Astrocyte of the cerebellum (primary cell): Measurements from ENCODE around the gene SRXN1.

ENCODE experiments used
- DNase-seq: peaks from one replicate; pipeline ENCODE4 v3.0.0-alpha.2; 2011; ENCODE audit warnings: low read depth
- H3K4me3 ChIP-seq: 2 replicates; pipeline ENCODE4 v1.5.1; 2011; ENCODE audit warnings: mild to moderate bottlenecking, low read depth, low read length, moderate library complexity
- in situ Hi-C: cut with HindIII; loops from 2 replicates; pipeline ENCODE4 v1.10.0; 2017; ENCODE audit warnings: low sequenced_read_pairs
- TF ChIP-seq, protein P1 (sequence below): IDR thresholded peaks from 2 replicates; pipeline ENCODE4 v1.5.1; 2012; ENCODE audit warnings: low read length, low read depth, moderate library complexity, mild to moderate bottlenecking; ENCODE audit errors: missing control alignments

SRXN1 gene

DNA sequence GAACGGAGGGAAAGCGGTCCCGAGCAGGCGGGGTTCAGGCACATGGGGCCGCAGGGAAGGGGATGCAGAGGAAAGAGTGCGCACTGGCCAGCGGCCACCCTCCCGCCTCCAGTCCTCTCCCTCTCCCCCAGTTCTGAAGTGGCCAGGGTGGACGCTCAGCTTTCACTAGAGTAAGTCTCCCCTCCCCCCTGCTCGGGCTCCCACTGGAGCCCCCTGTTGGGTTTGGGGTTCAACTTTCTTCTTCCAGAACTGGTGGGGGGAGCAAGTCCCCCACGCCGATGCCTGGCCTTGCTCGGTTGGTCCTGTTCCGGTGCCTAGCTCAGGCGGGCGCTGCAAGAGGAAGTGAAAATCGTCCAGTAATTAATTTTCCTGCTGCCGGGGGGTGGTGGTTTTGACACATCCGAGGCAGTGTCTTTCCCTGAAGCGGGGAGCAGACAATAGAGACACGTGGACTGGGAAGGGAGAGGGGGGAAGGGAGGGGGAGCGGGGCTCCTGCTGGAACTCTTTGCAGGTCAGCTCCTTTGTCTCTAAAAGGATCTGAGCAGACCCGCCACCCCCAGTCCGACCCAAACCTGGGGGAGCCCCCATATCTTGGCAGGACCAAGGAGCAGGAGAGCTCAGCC is 23.4 kb upstream of the SRXN1 start:
- H3K4me3 ChIP-seq = no peak overlapping the region
- no peak for DNase-seq
- in situ Hi-C loops = no loop called here
- TF ChIP-seq, protein P1, sequence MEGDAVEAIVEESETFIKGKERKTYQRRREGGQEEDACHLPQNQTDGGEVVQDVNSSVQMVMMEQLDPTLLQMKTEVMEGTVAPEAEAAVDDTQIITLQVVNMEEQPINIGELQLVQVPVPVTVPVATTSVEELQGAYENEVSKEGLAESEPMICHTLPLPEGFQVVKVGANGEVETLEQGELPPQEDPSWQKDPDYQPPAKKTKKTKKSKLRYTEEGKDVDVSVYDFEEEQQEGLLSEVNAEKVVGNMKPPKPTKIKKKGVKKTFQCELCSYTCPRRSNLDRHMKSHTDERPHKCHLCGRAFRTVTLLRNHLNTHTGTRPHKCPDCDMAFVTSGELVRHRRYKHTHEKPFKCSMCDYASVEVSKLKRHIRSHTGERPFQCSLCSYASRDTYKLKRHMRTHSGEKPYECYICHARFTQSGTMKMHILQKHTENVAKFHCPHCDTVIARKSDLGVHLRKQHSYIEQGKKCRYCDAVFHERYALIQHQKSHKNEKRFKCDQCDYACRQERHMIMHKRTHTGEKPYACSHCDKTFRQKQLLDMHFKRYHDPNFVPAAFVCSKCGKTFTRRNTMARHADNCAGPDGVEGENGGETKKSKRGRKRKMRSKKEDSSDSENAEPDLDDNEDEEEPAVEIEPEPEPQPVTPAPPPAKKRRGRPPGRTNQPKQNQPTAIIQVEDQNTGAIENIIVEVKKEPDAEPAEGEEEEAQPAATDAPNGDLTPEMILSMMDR = no peak

DNA sequence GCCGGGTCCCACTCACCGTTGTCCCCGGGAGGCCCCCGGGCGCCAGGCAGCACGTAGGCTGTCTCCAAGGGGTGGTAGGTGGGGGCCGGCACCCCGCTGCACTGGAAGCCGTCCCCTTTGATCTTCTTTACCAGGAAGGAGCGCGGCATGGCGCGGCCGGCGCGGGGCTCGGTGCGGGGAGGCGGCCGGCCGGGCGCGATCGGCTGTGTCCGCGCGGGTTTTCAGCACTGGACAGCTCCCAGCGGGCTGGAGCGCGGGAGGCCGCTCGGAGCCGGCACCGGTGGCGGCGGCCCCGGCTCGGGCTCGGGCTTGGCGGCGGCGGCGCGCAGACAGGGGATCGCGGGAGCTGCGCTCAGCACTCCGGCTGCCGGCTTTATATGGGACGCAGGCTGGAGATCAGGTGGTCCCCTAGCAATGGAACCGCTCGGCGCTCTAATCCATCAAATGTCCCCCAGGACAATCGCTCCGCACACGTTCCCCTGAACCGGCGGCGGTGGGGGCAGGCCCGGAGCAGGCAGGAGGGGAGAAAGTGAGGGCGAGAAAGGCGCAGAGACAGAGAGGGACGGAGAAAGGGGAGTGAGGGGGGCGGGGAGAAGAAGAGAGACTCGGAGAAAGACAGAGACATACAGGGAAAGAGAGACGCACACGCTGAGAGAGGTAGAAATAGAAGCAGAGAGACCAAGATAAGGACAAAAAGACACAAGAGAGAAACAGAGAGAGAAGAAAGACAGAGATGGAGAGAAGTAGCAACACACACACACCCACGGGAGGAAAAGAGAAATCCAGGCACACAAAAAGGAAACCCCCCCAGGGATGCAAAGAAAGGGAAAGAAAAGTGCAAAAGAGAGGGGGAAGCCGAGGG is 22.7 kb upstream of the SRXN1 start, which contains the start of gene SCRT2:
Gene SCRT2 (minus strand): TSS at position 350 of the 862 bp plus-strand sequence. CDS start 201 bp downstream, at position 149.
- no peak within 1 kb of the TSS for H3K4me3 ChIP-seq
- in situ Hi-C loops = no loop called here
- DNase-seq = peak; percentile 29
- TF ChIP-seq, protein P1 = no peak

DNA sequence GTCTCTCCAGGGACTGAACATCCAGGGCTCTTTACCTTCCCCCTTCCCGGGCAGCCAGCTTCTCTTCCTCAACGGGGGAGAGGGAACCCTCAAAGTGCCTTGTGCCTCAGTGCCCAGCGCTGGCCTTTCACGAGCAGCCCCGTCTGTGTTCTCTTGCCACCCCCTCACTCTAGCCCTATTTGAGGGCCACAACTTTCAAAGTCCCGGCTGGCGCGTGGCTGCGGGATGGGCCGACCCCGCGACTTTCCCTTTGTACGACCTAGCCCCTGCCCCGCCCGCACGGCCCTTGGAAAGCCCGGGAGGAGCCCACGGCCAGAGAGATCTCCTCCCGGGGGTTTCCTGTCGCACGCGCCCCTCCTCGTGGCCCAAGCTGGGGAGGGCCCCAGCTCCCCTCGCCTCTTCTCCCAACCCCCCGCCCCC is 22.0 kb upstream of the SRXN1 start:
- TF ChIP-seq, protein P1 = no peak
- in situ Hi-C loops = no loop called here
- DNase-seq = no peak
- no peak overlapping the region for H3K4me3 ChIP-seq

DNA sequence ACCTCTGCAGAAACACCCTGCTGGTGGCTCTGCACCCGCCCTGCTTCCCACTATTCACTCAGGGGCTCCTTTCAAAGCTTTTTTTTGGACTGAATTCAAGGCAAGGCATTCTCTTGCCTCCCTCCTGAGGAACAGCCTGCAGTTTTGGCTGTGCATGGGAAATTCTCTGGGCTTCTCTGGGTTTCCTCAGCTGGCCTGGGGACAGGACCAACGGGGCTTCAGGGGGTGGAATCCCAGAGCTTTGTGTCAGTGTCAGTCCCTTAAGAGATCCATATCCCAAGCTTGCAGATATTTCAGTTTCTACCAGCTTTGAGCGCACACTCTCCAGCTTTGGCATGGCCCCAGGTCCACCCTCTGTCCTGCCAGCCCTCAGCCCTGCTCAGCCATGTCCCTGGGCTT is 20.6 kb upstream of the SRXN1 start:
- TF ChIP-seq, protein P1 = no peak
- in situ Hi-C loops = no loop called here
- no peak overlapping the region for H3K4me3 ChIP-seq
- DNase-seq = no peak

DNA sequence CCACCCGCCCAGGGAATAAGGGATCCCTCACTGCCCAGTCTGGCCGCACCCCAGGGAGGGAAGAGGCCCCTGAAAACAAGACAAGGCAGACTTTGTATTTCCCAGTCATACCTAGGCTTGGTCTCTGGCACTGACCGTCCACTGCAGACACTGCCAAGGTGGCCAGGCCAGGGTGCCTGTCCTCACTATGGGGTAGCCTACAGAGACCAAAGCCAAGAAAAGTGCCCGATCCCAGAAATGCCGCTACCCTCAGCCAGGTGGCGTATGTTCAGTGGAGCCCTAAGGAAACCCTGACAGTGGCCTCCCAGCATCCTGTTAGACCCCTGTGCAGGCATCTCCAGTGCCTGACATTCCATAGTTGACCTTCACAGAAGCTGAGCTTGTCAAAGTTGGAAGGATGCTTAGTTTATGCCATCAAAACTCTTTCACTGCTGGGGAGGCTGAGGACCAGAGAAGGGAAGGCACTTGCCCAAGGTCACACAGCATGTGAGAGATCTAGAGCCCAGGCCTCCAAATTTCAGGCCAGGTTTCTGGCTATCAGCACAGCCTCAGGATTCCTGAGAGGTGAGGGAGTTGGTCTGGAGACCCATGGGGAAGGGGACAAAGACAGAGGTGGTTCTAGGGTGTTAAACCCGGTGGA is 20.1 kb upstream of the SRXN1 start:
- no peak for DNase-seq
- TF ChIP-seq, protein P1 = peak; percentile 25
- in situ Hi-C loops = no loop called here
- H3K4me3 ChIP-seq = no peak overlapping the region

DNA sequence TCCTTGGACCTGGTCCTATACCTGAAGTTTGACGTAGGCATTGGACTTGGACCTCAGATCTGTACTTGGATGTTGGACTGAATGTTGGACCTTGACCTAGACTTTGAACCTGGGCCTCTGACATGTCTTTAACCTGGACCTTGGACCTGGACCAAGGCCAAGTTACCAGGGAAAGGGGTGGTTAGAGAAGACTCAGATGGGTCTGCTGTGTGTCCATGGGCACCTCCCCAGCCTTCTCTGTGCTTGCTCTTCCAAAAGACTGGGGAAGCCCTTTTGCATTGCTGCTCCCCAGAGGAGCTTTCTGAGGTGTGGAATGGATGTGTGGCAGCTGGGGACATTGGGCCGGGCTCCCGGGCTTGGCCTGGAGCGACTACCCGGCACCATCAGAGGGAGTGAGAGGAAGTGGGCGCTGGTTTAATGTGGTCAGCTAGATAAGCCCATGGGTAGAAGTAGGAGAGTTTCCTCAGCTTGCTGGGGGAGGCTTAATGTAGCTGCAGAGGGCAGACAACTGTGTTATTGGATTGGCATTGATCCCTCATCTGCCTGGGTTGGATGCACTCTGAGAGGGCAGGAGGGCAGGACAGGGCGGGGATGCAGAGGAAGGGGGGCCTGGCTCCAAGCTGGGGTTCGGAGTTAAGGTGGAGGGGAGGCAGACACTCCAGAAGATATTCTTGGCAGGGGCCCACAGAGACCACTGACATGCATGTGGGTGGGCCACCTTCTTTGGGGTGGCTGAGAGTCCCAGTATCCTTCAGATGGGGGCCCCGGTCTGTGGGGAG is 18.4 kb upstream of the SRXN1 start:
- in situ Hi-C loops = no loop called here
- TF ChIP-seq, protein P1 = no peak
- DNase-seq = no peak
- H3K4me3 ChIP-seq = no peak overlapping the region
